ENCODE data around the gene ADRM1.

- TF ChIP-seq CTCF (IDR thresholded peaks at IDR 0.05) = no peak
- no peak for TF ChIP-seq POLR2A (IDR thresholded peaks at IDR 0.05)
- TF ChIP-seq EP300 (IDR thresholded peaks at IDR 0.05) = no peak
These were observed 19.8 kb upstream of the ADRM1 start for GRCh38 chr20:62282877-62283503.
